C4-2B (cell line): Measurements from ENCODE around the gene TRABD2A.

Experiments
- CTCF ChIP-seq: fragments of 450-650 bp; conservative IDR thresholded peaks from 2 replicates; pipeline ENCODE4 v1.5.1; 2017; ENCODE audit warnings: mild to moderate bottlenecking
- ZFX ChIP-seq: fragments of 450-650 bp; IDR thresholded peaks from 2 replicates; pipeline ENCODE4 v1.6.1; 2017

DNA sequence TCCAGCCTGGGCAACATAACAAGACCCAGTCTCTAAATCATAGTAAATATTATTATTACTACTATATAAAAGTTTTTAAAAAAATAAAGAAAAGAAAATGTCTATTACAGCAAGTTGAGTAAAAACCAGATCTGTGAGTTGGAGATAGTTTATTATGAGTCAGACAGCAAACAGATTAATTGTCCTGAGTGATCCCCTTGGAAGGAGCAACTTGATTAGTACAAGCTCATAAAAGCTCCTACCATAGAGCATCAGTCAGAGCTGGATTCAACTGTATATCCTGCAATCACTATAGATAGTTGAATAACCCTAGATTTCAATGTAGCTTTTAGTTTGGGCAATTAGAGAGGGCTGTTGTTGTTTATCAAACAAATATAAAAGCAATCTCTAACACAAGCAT, 84.1 kb downstream of the TRABD2A start:
- TF ChIP-seq CTCF (no peak), ZFX (no peak)
